ENCODE data around the gene DNAJC5.
A peak's percentile ranks its signal among the peaks of the same experiment; 100 is the strongest.

The DNAJC5 gene

DNA sequence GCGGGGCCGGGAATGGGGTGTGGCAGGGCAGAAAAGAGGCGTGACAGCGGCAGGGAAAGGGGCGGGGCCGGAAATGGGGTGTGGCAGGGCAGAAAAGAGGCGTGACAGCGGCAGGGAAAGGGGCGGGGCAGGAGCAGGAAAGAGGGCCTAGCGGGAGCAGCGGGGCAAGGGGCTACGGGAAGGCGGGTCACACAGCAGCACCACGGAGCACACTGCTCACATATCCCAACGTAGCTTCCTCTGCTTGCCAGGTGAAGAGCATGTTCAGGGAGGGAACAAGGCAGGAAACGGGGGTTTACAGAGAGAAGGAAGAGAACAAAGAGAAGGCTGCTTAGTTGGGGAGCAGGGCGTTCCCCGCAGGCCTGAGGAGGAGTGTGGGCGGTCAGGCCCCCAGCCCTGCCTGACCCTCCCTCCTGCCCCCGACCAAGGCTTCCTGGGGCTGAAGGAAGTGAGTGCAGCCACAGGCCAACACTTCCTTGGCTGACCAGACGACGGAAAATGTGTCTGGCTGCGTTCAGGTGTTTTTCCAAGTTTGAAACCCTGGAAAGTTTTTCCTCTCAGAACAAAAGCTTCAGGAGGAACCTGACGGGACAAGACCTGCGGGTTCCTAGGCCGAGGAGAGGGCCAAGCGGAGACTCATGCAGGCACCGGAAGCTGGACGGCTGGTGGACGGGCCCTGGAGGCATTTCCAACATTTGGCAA lies 47.5 kb downstream of the DNAJC5 start:
- DNase-seq: peak in 1 of 2 experiments; percentile 79

DNA sequence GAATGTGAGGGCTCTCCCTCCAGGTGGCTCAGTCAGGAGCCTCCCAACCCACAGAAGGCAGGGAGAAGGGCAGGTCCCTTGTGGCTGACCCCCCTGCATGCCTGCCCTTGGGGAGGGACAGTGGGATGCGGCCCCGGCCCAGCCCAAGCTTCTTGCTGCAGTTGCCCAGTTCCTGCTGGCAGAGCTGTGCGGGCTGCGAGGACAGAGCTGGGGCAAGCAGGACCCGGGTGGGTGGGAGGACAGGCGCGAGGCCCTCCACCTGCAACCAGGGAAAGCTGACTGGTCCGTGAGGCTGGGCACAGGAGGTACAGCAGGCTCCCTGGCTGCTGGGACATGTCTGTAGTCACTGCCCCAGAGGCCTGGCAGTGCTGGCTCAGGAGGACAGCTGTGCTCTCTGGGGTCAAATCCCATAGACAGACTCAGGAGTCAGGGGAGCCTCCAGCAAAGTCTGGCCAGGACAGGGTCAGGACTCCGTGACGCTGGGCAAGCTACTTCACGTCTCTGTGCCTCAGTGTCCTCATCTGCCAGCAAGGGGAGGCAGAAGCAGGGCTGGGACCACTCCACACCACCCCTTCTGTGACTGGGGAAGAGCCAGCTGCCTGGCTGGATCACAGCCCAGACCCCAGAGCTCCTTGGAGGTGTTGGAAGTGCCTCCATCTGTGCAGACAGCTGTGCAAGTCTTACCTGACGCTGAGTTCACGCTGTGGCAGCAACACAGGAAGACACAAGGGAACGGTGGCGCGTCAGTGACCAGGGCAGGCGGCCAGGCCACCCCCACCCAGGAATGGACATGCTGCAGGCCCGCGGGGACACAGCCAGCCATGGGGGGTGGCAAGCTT lies 48.3 kb downstream of the DNAJC5 start:
- no peak for DNase-seq

DNA sequence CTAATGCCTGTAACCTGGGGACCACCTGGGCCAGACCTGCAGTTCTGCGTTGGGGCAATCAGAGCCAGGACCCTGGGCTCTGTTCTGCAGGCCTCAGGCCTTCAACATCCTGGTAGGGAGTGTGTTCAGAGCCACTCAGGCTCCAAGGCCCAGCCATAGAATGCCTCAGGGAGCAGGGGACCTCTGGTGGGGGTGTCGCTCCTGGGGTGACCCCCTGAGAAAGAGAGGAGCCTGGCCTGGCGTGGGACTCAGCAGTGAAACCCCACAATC lies 48.8 kb downstream of the DNAJC5 start:
- no peak for DNase-seq

DNA sequence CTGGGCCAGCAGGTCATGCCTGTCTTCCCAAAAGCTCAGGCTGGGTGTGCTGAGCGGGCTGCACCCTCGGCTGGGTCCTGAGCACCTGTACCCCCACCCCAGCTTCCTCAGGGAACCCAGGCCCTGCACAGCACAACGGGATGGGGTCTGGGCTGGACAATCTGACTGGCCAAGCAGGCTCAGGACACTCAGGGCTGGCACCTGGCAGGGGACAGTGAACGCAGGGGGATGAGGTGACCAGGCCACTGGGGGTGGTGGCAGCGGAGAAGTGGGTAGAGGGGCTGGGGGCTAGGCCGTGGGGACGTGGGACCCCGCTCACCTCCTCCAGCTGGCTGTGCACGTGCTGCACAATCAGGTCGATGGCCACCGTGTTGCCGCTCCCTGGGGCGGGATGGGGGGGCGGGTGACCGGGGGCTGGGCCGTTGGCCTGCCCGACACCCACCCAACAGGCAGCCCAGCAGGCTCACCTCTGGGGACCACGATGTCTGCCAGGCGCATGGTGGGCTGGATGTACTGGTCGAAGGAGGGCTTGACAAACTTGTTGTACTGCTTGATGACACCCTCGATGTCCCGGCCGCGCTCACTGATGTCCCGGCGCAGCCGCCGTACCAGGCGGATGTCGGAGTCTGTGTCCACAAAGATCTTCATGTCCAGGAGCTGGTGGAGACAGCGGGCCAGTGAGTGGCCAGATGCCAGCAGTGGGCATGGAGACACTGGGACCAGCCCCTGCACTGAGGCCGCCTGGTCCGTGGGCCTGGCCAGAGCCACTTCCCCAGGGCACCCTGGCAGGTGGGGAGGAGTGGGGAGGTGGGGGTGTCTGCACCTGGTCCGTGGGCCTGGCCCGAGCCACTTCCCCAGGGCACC lies 49.4 kb downstream of the DNAJC5 start:
- no peak for DNase-seq

DNA sequence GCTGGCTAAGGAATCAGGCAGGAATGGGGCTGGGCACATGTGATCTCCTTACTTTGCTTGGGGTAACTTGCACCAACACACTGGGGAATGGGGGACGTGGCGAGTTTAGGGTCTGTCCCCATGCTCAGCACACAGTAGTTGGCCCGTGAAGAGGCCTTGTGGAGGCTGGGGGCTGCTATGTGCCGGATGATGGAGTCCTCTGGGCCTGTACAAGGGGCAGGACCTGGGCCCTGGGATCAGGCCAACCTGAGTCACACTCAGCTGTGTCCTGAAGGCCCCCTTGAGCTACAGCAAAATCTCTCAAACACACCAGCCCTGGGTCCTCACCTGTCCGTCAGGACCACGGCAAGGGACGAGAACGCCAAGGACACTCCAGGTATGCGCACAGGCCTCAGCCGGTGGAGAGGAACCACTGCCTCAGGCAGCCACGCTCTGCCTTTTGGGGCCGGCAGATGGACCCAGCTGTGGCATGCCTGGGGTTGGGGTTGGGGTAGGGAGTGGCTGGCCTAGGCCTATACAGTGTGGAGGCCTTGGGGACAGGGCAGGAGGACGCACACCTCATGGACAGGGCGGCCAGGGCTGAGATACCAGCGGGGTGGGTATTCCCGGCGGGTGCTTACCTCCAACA lies 50.2 kb downstream of the DNAJC5 start:
- DNase-seq: no peak

DNA sequence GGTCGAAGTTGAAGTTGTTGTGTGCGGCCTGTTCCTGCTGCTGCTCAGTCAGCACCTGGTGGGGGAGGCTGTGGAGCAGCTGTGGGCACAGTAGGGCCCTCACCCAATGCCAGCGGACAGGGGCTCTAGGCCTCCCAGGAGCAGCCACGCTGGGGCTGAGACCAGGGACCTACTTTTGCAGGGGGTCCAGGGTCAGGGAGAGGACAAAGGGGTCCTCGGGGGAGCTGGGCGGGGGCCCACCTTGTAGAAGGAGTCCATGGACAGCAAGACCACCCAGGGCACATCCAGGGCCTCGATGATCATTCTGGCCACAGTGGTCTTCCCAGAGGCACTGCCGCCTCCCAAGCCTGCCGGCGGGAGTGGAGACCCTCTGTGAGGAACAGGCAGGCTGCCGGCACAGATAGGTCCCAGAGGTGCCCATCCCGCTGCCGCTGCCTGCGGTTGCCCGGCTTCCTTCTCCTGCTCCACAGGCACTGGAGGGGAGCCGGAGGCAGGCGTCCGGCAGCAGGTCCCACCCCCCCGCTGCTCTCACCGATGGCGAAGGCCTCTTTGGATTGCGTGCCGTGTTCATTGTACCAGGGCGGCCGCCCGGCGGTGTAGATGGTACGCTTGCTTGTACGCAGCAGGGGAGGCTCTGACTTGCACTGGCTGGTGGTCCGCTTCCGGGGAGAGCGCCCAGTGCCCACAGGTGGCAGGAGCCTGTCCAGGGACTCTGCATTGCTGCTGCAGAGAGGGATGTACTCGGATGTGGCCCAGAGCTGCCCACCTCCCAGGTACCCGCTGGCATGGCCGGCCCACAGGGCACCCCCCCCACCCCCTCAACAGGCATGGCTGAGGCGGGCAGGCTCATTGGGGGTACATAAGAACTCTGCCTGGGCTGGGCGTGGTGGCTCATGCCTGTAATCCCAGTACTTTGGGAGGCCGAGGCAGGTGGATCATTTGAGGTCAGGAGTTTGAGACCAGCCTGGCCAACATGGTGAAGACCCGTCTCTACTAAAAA lies 51.3 kb downstream of the DNAJC5 start:
- no peak for DNase-seq

DNA sequence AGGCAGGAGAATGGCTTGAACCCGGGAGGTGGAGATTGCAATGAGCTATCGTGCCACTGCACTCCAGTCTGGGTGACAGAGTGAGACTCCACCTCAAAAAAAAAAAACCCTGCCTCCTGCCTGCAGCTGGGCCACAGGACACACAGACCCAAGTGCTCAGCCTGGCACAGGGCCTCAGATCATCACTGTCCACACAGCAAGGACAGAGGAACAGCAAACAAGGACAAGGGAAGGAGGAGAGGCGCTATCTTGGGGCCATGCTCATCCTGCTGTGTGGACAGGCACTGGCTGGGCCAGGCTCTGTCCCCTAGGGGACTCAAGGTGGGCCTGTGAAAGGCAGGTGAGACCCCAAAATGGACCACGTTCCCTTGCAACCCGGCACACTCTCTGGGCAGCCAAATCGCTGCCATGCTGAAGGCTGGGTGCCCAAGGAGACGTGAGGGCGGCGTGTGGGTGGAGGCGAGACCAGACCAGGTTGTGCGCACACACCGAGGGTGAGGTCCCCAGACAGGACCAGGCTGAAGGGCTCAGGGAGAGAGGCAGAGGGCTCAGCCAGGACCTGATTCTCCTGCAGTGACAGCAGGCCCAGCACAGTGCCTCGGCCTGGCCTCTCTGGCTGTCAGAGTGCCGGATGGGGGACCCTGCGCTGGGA lies 52.2 kb downstream of the DNAJC5 start:
- no peak for DNase-seq

DNA sequence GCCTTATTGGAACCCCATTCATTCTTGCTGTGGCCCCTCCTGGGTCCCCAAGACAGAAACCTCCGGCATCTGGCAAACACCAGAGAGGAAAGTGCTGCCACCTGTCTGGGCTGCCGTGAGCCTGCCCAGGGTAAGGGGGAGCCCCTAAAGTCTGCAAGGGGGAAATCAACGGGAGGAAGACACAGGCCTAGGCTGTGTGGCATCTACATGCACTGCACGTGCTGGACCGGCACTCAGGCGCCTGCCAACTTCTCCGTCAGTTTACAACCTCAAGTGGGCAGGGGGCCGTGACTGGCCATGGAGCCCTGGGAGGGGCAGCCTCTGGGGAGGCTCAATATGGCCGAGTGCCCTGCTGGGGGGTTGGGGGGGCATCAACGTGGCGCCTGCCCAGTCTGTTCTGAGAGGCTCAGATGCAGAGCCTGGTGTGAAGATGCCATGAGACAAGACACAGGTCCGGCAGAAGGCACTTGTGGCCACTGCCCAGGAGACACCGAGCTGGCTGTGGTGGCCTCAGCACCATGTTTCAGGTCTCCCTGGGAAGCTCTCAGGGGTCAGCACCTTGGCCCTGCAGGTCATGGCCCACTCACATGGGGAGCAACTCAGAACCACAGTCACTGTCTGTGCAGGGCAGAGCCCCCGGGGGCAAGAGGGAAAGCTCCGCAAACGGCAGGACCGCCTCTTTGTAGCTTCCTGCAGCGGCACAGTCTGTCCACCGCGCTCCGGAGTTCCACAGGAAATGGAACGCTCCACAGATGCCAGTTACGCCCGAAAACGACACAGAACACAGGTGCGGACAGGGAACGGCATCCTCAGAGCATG lies 52.9 kb downstream of the DNAJC5 start:
- DNase-seq: no peak

DNA sequence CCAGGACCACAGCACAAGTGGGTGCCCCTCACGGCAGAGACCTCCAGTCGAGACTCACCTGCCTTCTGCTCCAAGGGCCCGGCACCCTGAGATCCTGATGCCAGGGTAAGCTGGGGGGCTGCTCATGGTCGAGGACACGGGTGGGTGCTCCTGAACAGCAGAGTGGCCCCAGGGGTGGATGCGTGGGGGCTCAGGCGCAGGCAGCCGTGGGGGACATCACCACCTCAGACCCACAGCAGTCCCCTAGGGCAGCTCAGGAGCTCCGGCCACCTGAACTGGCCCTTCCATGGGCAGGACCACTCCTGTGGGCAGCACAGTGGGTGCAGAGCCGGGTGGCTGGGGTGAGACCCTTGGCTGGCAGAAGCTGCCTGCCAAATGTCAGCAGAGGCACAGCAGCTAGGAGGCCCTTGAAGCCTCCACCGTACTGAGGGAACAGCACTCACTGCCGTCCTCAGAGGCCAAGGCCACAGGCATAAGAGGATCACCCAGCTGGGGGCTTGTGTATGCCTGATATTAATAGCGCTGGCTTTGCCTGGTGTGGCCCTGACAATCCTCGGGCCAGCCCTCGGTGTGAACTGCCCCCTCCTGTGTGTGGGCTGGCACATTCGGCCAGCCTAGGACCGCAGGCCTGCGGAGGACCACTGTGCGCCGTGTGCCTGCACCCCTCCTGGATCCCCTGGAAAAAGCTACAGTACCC lies 55.9 kb downstream of the DNAJC5 start:
- DNase-seq: no peak

DNA sequence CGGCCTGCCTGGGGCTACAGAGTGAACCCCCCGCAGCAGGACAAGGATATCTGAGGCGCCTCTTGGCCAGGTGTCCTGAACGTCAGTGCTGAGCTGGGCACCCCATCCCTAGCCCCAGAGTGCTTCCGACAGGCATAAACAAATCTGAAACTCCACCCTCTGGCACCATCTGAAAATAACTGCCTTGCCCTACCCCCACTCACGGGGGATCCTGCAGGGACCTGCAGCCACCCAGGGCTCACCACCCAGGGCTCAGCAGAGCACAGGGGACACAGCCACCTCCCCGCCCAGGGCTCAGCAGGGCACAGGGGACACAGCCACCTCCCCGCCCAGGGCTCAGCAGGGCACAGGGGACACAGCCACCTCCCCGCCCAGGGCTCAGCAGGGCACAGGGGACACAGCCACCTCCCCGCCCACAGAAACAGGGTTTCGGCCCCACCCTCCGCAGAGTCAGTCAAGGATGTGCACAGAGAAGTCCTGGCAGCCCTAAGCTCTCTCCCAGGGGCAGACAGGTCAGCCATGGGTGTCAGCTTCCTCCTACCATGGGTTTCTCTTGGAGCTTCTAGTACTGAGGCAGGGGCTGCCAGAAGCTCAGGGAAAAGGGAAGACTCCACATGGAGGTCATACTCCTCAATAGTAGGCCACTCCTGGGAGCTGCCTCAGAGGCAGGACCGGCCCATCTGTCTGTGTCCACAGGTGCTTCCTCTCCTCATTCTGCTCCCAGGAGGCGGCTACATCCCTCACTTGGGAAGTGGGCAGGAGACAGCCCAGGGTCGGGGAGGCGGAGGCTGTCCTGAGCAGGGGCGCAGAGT lies 56.7 kb downstream of the DNAJC5 start:
- no peak for DNase-seq

DNA sequence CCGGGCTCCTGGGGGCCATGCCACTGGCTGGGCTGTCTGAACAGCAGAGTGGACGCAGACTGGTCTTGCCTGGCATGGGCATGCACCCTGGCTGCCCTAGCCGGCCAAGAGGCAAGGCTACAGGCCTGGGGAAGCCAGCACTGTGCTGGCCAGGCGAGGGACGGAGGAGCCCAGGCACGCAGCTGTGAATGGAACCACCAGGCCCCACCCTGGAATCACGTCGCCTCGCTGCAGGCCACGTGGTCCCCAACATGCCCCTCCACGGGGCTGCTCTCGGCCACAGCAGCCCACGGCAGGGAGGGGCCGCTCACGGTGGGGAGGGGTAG lies 57.2 kb downstream of the DNAJC5 start:
- no peak for DNase-seq

DNA sequence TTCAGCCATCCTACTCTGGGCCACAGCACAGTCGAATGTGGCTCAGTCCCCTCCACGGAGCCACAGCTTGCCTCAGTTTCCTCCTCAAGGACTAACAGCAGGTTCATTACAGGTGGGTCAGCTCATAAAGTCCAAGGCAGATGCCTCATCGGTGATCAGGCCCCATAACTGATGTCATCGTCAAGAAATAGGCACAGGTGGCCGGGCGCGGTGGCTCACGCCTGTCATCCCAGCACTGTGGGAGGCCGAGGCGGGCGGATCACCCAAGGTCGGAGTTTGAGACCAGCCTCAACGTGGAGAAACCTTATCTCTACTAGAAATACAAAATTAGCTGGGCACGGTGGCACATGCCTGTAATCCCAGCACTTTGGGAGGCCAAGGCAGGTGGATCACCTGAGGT lies 57.8 kb downstream of the DNAJC5 start:
- no peak for DNase-seq

DNA sequence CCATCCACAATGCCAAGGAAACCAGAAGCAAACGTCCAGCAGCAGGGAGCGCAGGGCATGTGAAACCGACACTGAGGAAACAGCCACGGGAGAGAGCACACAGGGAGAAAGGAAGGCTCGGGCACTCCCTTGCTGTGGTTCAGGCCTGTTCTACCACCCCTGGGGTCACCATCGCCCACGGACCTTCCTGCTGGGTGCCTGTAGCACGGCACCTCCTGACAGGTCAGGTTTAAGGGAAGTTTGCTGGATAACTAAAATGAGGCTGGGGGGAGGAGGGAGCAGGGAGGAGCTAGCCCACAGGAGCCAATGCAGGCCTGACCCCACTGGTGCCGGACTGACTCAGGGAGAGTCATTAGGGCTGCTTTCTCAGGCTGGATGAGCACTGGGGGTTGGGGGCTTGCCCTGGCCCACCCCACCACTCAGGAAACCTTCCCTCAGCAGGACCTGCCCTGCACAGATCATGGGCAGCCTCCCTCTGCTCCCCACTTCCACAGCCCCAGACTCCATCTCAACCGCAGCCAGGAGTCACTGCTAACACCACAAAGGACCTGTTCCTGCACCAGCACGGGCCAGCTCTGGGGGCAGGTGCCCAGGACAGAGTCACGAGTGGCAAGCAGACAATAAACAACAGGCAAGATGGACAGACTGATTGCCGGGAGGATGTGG lies 59.0 kb downstream of the DNAJC5 start:
- no peak for DNase-seq

DNA sequence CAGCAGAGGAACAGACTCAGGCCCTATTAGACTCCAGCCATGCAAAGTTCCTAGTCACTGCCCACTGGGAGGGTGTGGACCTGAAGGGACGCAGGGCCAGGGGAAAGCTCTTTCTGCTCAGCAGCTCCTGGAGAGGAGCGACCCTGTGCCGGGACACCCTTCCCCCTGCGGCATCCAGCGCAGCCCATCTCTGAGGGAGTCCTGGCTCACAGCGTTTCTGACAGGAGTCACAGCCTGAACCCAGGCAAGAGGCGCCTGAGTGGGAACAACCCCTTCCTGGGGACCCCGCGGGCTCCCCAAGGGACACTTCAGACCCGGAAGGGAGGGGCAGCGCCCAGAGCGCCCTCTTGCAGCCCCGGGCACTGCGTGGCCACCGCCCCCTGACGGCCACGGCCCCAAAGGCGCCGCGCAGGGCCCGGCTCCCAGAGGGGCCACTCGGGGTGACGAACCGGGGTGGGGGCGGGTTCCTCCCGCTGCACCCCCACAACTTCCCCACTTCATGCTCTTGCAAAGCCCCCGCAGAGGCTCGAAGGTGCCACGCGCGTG lies 60.4 kb downstream of the DNAJC5 start:
- DNase-seq: peak in 1 of 2 experiments; percentile 68

DNA sequence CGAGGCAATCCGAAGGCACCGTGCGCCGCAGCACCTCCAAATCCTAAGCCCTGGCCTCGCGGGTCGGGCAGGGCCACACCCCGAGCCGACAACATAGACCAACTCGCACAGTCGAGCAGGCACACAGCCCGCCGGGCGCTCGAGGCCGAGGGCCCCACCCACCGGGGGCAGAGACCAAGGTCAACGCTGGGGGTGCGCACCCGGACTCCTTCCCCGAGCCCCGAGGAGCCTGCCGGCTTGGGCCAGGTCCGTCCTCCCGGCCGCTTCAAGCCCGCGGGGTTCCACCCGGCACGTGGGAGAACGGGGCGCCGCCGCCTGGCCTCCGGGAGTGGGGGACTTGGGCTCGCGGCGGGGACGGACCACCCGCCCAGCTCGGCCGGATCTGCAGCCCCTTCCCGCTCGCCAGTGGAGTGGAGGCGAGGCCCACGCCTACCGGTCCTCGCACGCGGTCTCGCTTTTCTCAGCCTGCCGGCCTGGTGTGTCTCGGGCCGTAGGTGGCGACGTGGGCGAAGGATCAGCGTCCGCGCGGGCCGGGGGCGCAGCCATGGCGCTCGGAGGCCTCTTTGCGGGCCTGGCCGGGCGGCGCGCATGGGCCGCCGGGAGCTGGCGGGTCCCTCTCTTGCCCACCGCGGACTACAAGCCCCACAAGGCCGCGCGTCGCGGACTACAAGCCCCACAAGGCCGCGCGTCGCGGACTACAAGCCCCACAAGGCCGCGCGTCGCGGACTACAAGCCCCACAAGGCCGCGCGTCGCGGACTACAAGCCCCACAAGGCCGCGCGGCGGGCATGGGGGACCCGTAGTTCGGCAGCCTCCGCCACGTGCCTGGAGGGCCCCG lies 61.1 kb downstream of the DNAJC5 start, which contains the start of gene UCKL1:
Gene UCKL1, minus strand, starts transcription at position 590 of the 837 bp plus-strand sequence. Its CDS starts 44 bp downstream, at position 546.
- DNase-seq: peak; percentile 64 to 96

DNA sequence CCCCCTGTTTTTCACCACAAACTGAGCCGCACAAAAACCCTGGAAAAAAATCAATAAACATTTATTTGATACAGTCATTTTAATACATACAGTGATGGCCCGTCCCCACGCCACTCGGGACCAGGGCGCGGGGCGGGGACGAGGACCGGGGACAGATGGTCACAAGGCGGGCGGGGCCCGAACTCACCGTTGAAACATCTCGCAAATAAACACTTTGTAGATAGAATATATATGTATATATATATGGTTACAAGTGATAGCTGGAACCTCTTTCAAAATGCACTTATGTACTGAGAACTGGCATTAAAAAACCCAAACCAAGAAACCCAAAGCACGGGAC lies 61.7 kb downstream of the DNAJC5 start:
- DNase-seq: no peak
